Measurements from ENCODE around the gene COL6A3.

Gene COL6A3

GRCh38 chr2:237405605-237406004, 8.4 kb downstream of the COL6A3 start:
- no peak overlapping the region for H3K27ac ChIP-seq
- CTCF ChIA-PET, result interaction anchor here (0.7 to 1.1 kb wide), 3 partner anchors 11 to 251 kb away, joined by 3 to 4 read pairs (median 3); no protein-coding TSS in a partner anchor
- no peak for TF ChIP-seq CTCF (conservative IDR thresholded peaks at IDR 0.05; ENCODE audit: low read depth)
- no peak for DNase-seq (ENCODE audit: low spot score)
- POLR2A ChIA-PET (ENCODE audit: low non-redundant PET), result no interaction called here

DNA sequence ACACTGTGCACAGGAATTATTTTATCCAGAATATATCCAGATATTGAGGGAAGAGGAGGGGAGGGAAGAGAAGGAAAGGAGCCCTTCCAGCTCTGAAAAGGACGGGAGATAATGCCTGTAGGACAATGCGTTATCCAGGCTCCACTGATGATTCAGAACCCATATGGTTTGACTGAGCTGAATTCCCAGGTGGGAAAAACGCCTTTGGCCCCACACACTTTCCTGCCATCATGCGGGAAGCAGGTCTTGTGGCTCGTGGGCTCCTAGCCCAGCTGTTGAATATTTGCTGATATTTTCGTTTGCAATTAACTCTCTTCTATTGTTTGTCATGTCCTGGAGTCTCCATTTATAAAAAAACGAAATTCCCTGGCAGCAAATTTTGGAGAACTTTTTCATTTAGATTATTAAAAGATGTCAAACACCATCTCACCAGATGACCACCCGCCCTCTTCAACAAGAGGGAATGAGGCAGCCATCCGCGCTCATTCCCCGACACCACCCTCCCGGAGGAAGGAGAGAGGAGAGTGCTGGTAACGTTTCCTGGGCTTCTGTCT, 8.9 kb downstream of the COL6A3 start:
- no peak for DNase-seq (ENCODE audit: low spot score)
- no peak overlapping the region for H3K27ac ChIP-seq
- ChIA-PET CTCF (interaction anchor here (1.1 kb wide), 2 partner anchors 12 to 251 kb away, joined by 3 to 4 read pairs; no protein-coding TSS in a partner anchor), POLR2A (ENCODE audit: low non-redundant PET) (no interaction called here)
- no peak for TF ChIP-seq CTCF (conservative IDR thresholded peaks at IDR 0.05; ENCODE audit: low read depth)

- ChIA-PET CTCF (interaction anchor here (1.0 kb wide), 1 partner anchor 250 kb away, joined by 3 read pairs; no protein-coding TSS in a partner anchor), POLR2A (ENCODE audit: low non-redundant PET) (no interaction called here)
- no peak for TF ChIP-seq CTCF (conservative IDR thresholded peaks at IDR 0.05; ENCODE audit: low read depth)
- DNase-seq (ENCODE audit: low spot score), result no peak
- no peak overlapping the region for H3K27ac ChIP-seq
These were observed 9.6 kb downstream of the COL6A3 start for GRCh38 chr2:237404413-237404812.

GRCh38 chr2:237403024-237403882, 10.7 kb downstream of the COL6A3 start:
- DNase-seq (ENCODE audit: low spot score), result no peak
- ChIA-PET CTCF (interaction anchor here (1.0 kb wide), 1 partner anchor 249 kb away, joined by 3 read pairs; no protein-coding TSS in a partner anchor), POLR2A (ENCODE audit: low non-redundant PET) (no interaction called here)
- no peak overlapping the region for H3K27ac ChIP-seq
- TF ChIP-seq CTCF (conservative IDR thresholded peaks at IDR 0.05; ENCODE audit: low read depth), result no peak

DNA sequence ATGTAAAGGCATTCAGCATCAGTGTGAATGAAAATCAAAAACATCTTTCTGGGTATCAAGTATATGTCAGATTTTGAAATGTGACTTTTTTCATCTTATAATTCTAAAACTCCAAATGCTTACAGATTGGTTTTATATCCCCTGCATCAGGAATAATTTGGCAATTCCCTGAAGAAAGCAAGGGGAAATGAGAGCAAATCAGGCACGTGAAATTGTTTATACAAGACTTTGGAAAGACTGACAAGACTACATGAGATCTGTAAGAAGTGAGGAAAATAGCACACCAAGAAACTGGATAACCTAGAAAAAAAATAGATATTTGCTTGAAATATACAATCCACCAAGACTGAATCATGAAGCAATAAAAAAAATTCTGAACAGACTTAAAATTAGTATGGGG, 13.8 kb downstream of the COL6A3 start:
- CTCF ChIA-PET, result no interaction called here
- POLR2A ChIA-PET (ENCODE audit: low non-redundant PET), result no interaction called here
- H3K27ac ChIP-seq, result no peak overlapping the region
- no peak for DNase-seq (ENCODE audit: low spot score)
- TF ChIP-seq CTCF (conservative IDR thresholded peaks at IDR 0.05; ENCODE audit: low read depth), result no peak

DNA sequence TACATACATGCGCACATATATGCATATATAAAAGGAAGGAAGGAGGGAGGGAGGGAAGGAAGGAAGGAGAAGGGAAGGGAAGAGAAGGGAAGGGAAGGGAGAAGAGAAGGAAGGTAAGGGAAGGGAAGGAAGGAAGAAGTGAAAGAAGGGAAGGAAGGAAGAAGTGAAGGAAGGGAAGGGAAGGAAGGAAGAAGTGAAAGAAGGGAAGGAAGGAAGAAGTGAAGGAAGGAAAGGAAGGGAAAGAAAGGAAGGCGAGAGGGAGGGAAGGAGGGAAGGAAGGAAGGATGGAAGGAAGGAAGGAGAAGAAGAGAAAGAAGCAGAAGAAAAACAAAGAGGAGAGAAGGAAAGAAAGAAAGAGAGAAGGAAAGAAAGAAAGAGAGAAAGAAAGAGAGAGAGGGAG, 16.9 kb downstream of the COL6A3 start:
- ChIA-PET CTCF (no interaction called here), POLR2A (ENCODE audit: low non-redundant PET) (no interaction called here)
- no peak for TF ChIP-seq CTCF (conservative IDR thresholded peaks at IDR 0.05; ENCODE audit: low read depth)
- no peak overlapping the region for H3K27ac ChIP-seq
- DNase-seq (ENCODE audit: low spot score), result no peak

All from RWPE1 (cell line).